GM12864 (cell line): ENCODE measurements around the gene HSPB2.

Experiments
- DNase-seq: peaks from one replicate; pipeline ENCODE4 v3.0.0-alpha.2; 2011; ENCODE audit warnings: low read depth
- H3K4me3 ChIP-seq: 2 replicates; pipeline ENCODE4 v1.5.1; 2011; ENCODE audit warnings: mild to moderate bottlenecking, low read depth, low read length, control low read depth
- TF ChIP-seq, protein P1 (sequence below): IDR thresholded peaks from 2 replicates; pipeline ENCODE4 v1.5.1; 2011; ENCODE audit warnings: low read depth, mild to moderate bottlenecking, moderate library complexity, low read length, control low read depth, inconsistent platforms; ENCODE audit errors: missing control alignments

The HSPB2 gene

DNA sequence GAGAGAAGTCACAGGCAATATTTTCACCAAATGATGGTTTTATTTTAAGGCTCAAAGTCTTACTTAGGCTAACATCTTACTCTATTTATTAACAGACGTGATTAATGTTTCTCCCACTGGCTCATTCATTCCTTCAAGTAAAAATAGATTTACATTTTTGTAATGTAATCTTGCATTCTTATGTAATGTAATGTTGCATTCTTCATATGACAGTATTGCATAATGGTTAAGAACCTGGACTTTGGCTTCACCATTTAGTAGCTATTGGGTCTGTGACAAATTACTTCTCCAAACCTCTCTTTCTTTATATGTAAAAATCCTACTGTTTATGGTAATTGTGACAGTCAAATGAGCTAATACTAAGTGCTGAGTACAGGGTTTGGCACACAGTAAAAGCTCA, 21.3 kb downstream of the HSPB2 start:
- H3K4me3 ChIP-seq = no peak overlapping the region
- DNase-seq = no peak
- TF ChIP-seq, protein P1, sequence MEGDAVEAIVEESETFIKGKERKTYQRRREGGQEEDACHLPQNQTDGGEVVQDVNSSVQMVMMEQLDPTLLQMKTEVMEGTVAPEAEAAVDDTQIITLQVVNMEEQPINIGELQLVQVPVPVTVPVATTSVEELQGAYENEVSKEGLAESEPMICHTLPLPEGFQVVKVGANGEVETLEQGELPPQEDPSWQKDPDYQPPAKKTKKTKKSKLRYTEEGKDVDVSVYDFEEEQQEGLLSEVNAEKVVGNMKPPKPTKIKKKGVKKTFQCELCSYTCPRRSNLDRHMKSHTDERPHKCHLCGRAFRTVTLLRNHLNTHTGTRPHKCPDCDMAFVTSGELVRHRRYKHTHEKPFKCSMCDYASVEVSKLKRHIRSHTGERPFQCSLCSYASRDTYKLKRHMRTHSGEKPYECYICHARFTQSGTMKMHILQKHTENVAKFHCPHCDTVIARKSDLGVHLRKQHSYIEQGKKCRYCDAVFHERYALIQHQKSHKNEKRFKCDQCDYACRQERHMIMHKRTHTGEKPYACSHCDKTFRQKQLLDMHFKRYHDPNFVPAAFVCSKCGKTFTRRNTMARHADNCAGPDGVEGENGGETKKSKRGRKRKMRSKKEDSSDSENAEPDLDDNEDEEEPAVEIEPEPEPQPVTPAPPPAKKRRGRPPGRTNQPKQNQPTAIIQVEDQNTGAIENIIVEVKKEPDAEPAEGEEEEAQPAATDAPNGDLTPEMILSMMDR = no peak

- no peak overlapping the region for H3K4me3 ChIP-seq
- no peak for DNase-seq
- TF ChIP-seq, protein P1 = no peak
Observed at GRCh38 chr11:111934306-111934705, 21.8 kb downstream of the HSPB2 start.

DNA sequence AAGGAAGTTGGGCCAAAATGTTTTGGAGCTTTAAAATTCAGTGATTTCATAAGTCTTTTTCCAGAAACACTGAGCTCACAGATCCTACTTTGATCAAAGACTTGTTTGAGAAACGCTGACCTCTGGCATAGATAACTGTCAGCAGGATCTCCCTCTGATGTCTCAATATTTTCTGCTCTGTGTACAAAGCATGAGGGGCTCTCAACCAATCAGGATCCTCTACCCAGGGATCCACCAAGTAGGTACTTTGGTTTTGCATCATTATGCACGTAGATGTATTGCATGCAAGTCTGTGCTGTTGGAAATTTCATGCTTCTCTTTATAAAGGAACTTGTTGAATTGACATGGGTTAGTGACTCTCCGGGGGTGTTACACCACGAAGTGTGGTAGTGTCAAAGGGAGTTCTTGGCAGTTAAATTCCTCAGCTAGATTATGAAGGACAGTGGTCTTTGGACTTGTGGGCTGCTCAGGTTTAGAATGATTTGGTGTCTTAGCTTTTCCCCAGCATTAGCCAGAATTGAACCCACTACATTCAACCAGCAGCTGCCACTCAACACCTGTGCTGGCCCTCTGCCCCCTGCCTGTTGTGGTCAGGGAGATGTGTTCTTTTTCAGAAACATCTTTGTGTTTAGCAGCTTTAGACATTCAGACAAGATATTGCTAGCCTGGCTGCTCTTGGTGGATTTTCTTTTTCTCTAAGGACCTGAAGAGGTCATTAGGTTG, 22.9 kb downstream of the HSPB2 start:
- no peak overlapping the region for H3K4me3 ChIP-seq
- DNase-seq = no peak
- TF ChIP-seq, protein P1 = no peak

DNA sequence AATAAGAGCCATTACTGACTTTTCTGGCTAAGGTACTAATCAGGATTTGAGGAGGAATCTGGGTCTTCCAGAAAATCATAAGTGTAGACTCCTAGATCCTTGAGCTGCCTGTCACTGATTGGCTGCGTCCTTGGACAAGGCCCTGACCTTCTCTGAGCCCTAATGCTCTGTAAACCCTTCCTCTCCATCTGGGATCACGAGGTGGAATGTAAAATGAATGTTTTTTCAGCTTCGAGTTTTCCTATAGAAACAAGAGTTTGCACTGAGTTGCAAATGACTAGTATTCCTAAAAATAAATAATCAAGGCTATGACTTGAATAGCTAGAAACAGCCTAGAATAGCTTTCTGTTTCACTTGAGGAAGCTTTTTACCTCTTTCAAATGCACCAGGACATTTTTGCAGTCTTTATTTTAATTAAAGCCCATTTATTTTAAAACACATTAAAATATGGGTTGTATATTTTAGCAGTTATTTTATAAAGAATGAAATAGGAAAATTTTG, 23.6 kb downstream of the HSPB2 start:
- DNase-seq = no peak
- H3K4me3 ChIP-seq = peak overlapping the region; percentile 57; the same call in 1 of the 2 replicates
- TF ChIP-seq, protein P1 = no peak

DNA sequence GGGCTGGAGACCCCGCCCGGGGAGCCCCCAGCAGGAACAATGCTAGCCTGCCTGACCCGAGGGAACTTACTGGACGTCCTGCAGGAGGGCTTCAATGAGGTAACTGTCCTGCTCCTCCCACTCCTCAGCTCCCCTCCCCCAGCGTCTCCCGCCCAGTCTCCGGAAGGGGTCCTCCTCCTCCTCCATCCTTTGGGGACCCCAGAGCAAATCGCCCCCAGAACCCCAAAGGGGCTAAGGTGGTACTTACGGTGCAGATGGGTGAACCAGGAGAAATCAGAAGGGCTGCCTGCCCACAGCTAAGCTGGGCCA, 24.9 kb downstream of the HSPB2 start:
- TF ChIP-seq, protein P1 = no peak
- no peak for DNase-seq
- H3K4me3 ChIP-seq = peak overlapping the region; percentile 57

- TF ChIP-seq, protein P1 = no peak
- peak overlapping the region; percentile 57; the same call in 1 of the 2 replicates for H3K4me3 ChIP-seq
- no peak for DNase-seq
Observed at GRCh38 chr11:111937844-111938243, 25.3 kb downstream of the HSPB2 start.

DNA sequence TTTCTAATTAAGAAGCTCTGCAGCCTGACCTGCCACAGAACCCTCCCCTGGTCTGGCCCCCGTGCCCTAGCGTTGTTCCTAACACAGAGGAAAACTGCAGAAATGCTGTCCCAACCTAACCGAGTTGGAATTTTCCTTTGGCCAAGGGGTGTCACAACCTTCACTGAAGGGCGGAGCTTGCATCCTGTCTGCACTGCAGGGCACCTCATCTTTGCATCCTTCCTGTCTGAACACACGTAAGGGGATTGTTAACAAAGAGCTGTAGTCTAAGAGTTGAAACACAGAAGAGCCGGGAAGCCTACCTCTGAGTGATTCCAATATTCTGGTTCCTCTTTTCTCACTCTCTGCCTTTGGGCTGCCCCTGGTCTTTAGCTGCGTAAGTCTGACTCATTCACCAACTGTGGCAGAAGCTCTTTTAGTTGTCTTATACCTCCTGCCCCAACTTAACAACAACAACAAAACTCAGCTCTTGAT, 26.2 kb downstream of the HSPB2 start:
- TF ChIP-seq, protein P1 = no peak
- no peak overlapping the region; the same call in 1 of the 2 replicates for H3K4me3 ChIP-seq
- DNase-seq = peak; percentile 70
